ENCODE measurements around the gene ITPK1.

Gene ITPK1

DNA sequence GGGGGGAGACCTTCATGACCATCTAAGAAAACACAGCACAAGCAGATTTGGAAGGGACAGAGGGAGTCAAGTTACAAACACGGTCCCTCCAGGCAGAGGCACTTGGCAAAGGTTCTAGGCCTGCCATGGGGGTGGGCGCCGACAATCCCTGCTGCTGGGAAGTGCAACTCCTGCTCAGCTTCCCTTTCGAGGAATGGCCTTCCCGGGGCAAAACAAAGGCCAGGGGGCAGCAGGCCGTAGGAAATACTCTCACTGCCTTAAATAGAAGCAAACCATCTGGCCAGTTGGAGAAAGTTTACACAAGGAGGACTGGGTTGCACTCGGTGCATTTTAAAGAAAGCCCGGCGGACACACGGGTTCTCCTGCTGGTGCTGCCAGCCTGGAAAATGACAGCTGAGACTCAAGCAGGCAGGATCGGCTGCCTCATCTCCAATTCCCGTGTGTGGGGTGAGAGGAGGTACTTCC lies 65.8 kb downstream of the ITPK1 start:
- Histone ChIP-seq H3K9me3 (ENCODE audit: insufficient read depth, low read length) (no peaks in the 10 kb centered on the region), H3K36me3 (replicated peaks; ENCODE audit: low read depth, low read length) (no peaks in the 10 kb centered on the region), H2AFZ (ENCODE audit: low read depth, low read length) (no peak overlapping the region), H4K20me1 (ENCODE audit: insufficient read depth, low read length) (no peaks in the 10 kb centered on the region), H3K4me3 (ENCODE audit: low read length) (no peak overlapping the region), H3K79me2 (ENCODE audit: low read length) (no peaks in the 10 kb centered on the region), H3K9ac (ENCODE audit: low read length) (no peak overlapping the region), H3K4me1 (ENCODE audit: low read length) (no peaks in the 10 kb centered on the region), H3K27me3 (ENCODE audit: low read depth, low read length) (no peaks in the 10 kb centered on the region), H3K4me2 (ENCODE audit: low read length) (no peak overlapping the region), H3K27ac (ENCODE audit: low read length) (no peak overlapping the region)
- TF ChIP-seq, protein P1, sequence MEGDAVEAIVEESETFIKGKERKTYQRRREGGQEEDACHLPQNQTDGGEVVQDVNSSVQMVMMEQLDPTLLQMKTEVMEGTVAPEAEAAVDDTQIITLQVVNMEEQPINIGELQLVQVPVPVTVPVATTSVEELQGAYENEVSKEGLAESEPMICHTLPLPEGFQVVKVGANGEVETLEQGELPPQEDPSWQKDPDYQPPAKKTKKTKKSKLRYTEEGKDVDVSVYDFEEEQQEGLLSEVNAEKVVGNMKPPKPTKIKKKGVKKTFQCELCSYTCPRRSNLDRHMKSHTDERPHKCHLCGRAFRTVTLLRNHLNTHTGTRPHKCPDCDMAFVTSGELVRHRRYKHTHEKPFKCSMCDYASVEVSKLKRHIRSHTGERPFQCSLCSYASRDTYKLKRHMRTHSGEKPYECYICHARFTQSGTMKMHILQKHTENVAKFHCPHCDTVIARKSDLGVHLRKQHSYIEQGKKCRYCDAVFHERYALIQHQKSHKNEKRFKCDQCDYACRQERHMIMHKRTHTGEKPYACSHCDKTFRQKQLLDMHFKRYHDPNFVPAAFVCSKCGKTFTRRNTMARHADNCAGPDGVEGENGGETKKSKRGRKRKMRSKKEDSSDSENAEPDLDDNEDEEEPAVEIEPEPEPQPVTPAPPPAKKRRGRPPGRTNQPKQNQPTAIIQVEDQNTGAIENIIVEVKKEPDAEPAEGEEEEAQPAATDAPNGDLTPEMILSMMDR (IDR thresholded peaks at IDR 0.05; ENCODE audit: low read depth, low read length) = no peak
- no peak for TF ChIP-seq EZH2phosphoT487 (IDR thresholded peaks at IDR 0.05; ENCODE audit: low read depth)

DNA sequence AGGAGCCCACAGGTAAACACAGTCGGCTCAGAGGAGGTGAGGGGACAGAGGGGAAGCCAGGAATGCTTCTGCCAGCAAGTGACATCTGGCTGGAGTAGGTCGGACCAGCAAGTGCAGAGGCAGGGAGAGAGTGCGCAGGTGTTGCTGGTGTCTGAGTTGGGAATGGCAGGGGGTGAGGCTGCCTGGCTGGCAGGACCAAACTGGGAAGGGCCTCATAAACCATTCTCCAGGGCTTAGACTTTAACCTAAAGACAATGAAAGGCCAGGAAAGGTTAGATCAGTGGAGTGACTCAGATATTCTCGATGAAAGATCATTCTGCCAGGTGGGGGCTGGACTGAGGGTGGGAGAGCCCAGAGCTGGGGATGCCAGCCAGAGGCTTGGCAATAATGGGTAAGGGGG lies 66.4 kb downstream of the ITPK1 start:
- Histone ChIP-seq H4K20me1 (ENCODE audit: insufficient read depth, low read length) (no peaks in the 10 kb centered on the region), H3K27ac (ENCODE audit: low read length) (no peak overlapping the region), H3K4me3 (ENCODE audit: low read length) (no peak overlapping the region), H3K4me1 (ENCODE audit: low read length) (no peaks in the 10 kb centered on the region), H3K79me2 (ENCODE audit: low read length) (no peaks in the 10 kb centered on the region), H3K27me3 (ENCODE audit: low read depth, low read length) (no peaks in the 10 kb centered on the region), H3K9ac (ENCODE audit: low read length) (no peak overlapping the region), H3K9me3 (ENCODE audit: insufficient read depth, low read length) (no peaks in the 10 kb centered on the region), H2AFZ (ENCODE audit: low read depth, low read length) (no peak overlapping the region), H3K36me3 (replicated peaks; ENCODE audit: low read depth, low read length) (no peaks in the 10 kb centered on the region), H3K4me2 (ENCODE audit: low read length) (no peak overlapping the region)
- TF ChIP-seq, protein P1 (IDR thresholded peaks at IDR 0.05; ENCODE audit: low read depth, low read length) = no peak
- no peak for TF ChIP-seq EZH2phosphoT487 (IDR thresholded peaks at IDR 0.05; ENCODE audit: low read depth)

DNA sequence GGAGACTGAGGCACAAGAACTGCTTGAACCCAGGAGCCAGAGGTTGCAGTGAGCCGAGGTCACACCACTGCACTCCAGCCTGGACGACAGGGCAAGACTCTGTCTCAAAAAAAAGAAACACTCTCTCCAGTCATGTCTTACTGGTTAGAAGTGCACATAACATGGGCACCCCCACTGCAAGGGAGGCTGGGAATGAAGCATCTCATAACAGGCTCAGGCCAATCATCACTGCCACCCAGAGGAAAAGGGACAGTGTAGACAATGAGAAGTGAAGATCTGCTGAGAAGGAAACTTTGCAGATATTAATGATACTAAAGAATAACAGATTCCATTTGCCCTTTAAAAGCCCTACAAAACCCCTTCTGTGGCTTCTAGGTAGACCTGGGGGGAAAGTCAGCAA lies 66.9 kb downstream of the ITPK1 start:
- H3K4me2 ChIP-seq (ENCODE audit: low read length) = no peak overlapping the region
- no peaks in the 10 kb centered on the region for H3K36me3 ChIP-seq (replicated peaks; ENCODE audit: low read depth, low read length)
- H3K79me2 ChIP-seq (ENCODE audit: low read length) = no peaks in the 10 kb centered on the region
- no peak overlapping the region for H2AFZ ChIP-seq (ENCODE audit: low read depth, low read length)
- H4K20me1 ChIP-seq (ENCODE audit: insufficient read depth, low read length) = no peaks in the 10 kb centered on the region
- H3K9ac ChIP-seq (ENCODE audit: low read length) = no peak overlapping the region
- H3K27me3 ChIP-seq (ENCODE audit: low read depth, low read length) = no peaks in the 10 kb centered on the region
- no peak overlapping the region for H3K4me3 ChIP-seq (ENCODE audit: low read length)
- no peaks in the 10 kb centered on the region for H3K4me1 ChIP-seq (ENCODE audit: low read length)
- no peak overlapping the region for H3K27ac ChIP-seq (ENCODE audit: low read length)
- H3K9me3 ChIP-seq (ENCODE audit: insufficient read depth, low read length) = no peaks in the 10 kb centered on the region
- TF ChIP-seq EZH2phosphoT487 (IDR thresholded peaks at IDR 0.05; ENCODE audit: low read depth) = no peak
- TF ChIP-seq, protein P1 (IDR thresholded peaks at IDR 0.05; ENCODE audit: low read depth, low read length) = no peak

DNA sequence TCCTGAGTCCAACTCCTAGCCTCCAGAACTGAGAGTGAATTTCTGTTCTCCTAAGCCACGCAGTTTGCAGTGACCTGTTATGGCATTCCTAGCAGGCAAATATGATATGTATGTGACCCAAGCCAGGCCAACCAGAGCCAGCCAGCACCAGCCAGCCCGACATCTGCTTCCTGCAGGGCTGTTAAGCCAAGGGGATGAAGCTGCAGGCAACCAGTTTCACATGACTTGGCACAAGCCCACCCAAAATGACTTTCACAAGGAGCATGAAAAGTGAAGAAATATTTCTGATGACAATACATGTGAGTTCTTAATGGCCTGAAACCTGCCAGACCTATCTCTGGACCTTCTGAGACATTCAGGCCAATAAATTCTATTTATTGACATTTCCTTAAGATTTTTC lies 68.1 kb downstream of the ITPK1 start:
- H3K36me3 ChIP-seq (replicated peaks; ENCODE audit: low read depth, low read length) = no peaks in the 10 kb centered on the region
- no peak for TF ChIP-seq EZH2phosphoT487 (IDR thresholded peaks at IDR 0.05; ENCODE audit: low read depth)
- TF ChIP-seq, protein P1 (IDR thresholded peaks at IDR 0.05; ENCODE audit: low read depth, low read length) = no peak
- H3K9ac ChIP-seq (ENCODE audit: low read length) = no peak overlapping the region
- no peaks in the 10 kb centered on the region for H4K20me1 ChIP-seq (ENCODE audit: insufficient read depth, low read length)
- no peak overlapping the region for H3K4me2 ChIP-seq (ENCODE audit: low read length)
- H3K79me2 ChIP-seq (ENCODE audit: low read length) = no peaks in the 10 kb centered on the region
- no peak overlapping the region for H2AFZ ChIP-seq (ENCODE audit: low read depth, low read length)
- H3K9me3 ChIP-seq (ENCODE audit: insufficient read depth, low read length) = no peaks in the 10 kb centered on the region
- no peaks in the 10 kb centered on the region for H3K4me1 ChIP-seq (ENCODE audit: low read length)
- no peak overlapping the region for H3K27ac ChIP-seq (ENCODE audit: low read length)
- no peaks in the 10 kb centered on the region for H3K27me3 ChIP-seq (ENCODE audit: low read depth, low read length)
- H3K4me3 ChIP-seq (ENCODE audit: low read length) = no peak overlapping the region
